Prostate gland (tissue), 1 donor: ENCODE data around the gene PROX1.

Experiments
- POLR2A ChIP-seq: fragments of 450-650 bp; IDR thresholded peaks from one replicate; pipeline ENCODE4 v1.6.1; 2016; ENCODE audit warnings: antibody characterized with exemption, mild to moderate bottlenecking
- POLR2AphosphoS5 ChIP-seq: sonication (generic); formaldehyde crosslinking; IDR thresholded peaks from one replicate; pipeline ENCODE4 v1.6.1; 2017; ENCODE audit warnings: antibody characterized with exemption

DNA sequence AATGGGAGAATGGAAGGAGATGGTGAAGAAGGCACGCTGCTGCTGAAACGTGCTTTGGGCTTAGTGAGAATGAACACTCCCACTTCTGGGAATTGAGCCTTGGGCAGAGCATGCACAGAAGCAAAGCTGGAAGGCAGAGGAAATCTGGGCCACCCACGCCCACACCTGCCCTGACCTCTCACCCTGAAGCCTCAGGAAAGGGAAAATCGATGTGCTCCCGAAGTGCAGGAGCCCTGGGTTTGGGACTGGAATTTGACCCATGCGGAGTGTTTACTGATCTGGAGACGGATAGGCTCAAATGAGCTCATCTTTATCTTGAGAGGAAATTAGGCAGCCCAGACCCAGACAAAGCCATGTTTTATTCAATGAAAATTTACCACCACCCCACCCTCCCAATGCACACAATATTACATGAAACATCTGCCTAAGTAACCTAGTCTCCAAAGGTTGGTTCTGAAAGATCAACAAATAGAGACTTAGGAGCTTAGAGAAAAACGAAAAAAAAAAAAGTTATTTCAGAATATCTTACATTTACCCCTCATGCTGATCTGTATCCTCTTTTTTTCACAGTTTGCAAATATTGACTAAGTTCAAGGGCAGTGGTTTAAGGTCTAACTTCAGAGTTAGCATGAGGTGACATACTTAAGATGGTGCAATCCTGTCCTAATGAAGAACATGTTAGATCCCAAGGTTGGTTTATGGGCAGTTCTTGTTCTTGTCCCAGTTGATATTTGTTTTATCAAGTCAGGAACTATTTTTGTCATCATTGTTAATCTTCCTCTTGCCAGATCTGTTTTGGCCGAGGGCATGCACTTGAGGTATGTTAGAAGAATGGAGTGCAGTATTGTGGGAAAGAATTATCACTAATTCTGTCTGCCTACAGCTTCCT lies 63.0 kb downstream of the PROX1 start:
- TF ChIP-seq POLR2A, result no peak
- TF ChIP-seq POLR2AphosphoS5, result peak; percentile 64
